NCI-H524 (cell line): ENCODE measurements around the gene ADIG.

Experiments used
- DNase-seq, 2 experiments: peaks; one replicate each; lab custom pipeline; 2025; lab: John Stamatoyannopoulos, UW

The ADIG gene

GRCh38 chr20:38602185-38602581 is 21.2 kb downstream of the ADIG start:
- no peak for DNase-seq

DNA sequence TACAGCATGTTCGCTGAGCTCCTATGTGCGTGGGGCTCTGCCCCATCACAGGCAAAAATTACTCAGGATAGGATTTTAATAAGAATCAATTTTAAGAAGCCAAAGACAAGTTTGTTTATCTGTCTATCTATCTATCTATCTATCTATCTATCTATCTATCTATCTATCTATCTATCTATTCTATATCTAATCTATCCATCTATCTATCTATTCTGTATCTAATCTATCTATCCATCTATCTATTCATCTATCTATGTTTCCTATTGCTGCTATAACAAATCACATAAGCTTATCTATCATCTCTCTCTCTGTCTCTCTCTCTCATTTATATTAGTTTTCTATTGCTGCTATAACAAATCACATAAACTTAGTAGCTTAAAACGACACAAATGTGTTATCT is 22.3 kb downstream of the ADIG start:
- no peak for DNase-seq

DNA sequence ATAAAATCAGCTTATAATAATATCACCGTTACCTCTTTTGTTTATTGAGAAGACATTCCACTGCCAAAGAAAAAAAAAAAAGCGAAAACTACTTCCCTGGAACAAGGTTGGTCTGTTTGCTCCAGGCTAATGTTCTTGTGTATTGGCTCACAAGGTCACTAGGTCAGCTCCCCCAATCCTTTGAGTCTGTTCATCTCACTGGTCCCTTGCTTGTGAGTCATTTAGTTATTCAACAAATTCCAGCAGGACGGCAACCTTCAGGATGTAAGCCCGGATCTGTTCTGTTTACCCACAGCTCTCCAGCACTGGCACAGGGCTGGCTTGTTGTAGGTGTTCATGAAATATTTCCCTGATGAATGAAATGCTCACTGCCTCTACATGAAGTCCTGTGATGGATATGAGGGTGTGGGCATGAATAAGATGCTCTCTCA is 23.9 kb downstream of the ADIG start:
- DNase-seq = no peak

- no peak for DNase-seq
Observed at GRCh38 chr20:38607351-38607750, 26.4 kb downstream of the ADIG start.

GRCh38 chr20:38608188-38608587 is 27.2 kb downstream of the ADIG start:
- DNase-seq = no peak

DNA sequence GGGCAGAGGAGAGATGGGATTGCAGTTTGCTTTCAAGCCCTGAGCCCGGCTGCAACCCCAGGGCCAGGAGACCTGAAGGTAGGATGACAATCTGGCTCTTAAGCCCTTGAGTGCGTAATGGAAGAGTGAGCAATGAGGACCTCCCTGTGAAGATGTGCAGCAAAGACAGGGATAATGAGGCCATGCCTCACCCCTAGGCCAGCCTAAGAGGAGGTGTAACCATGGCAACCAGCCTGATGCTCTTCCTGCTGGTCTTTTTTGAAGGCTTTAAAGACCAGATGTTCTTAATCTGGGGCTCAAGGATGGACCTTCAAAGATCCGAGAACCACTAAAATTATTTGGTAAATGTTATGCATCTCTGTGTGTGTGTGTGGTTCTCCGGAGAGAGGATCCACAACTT is 28.8 kb downstream of the ADIG start:
- peak; percentile 90 to 93 for DNase-seq

GRCh38 chr20:38610521-38610920 is 29.5 kb downstream of the ADIG start:
- DNase-seq = no peak

- no peak for DNase-seq
Observed at GRCh38 chr20:38612751-38613515, 31.9 kb downstream of the ADIG start.

- DNase-seq = no peak
Observed at GRCh38 chr20:38615283-38615682, 34.3 kb downstream of the ADIG start.

GRCh38 chr20:38616457-38616856 is 35.5 kb downstream of the ADIG start:
- DNase-seq = no peak

DNA sequence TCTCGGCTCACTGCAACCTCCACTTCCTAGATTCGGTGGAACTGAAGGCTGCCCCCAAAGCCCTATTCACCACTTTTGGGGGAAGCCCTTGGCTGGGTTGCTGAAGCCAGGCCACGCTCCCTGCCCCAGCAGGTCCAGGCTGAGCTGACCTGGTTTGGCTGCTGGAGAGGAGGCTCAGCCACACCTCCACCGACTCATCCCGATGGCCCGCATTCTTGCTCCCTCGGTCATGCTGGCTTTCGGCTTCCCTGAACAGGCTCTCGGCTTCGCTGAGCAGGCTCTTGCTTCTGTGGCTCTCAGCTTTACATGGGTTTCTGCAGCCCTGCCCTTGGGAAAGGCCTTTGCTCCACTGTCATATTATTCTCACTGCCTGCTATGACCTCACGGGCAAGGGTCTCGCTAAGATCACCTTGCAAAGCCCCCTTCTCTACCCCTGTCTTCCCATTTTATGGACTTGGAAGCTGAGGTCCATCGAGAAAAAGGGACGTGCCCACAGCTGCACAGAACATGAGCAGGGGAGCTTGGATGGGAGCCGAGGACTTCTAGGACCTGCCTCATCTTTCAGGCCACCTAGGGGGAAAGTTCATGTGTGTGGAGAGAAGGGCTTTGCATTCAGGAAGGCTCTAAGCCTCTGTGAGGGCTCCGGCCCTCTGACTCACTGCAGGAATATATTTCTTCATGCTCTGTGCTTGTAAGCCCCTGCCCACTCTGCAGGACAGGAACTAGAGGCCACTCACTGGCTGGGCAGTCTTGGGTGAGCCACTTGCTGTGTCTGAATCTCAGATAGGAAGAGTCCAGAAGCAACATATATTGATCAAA is 36.2 kb downstream of the ADIG start:
- DNase-seq = no peak

DNA sequence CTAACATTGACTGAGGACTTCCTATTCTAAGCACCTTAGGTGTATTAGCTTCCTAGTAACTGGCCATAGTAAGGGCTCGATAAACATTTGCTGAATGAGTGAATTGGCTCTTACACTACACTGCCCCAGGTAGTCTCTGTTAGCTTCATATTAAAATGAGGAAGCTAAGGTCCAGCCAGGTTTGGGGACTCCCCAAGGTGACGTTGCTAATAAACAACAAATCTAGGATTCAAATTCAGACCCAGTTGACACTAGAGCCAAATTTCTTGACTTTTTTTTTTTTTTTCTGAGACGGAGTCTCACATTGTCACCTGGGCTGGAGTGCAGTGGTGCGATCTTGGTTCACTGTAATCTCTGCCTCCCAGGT is 36.8 kb downstream of the ADIG start:
- no peak for DNase-seq

GRCh38 chr20:38620441-38620840 is 39.4 kb downstream of the ADIG start:
- no peak for DNase-seq

GRCh38 chr20:38623061-38623460 is 42.1 kb downstream of the ADIG start:
- DNase-seq = no peak

- DNase-seq = no peak
Observed at GRCh38 chr20:38624084-38624483, 43.1 kb downstream of the ADIG start.

DNA sequence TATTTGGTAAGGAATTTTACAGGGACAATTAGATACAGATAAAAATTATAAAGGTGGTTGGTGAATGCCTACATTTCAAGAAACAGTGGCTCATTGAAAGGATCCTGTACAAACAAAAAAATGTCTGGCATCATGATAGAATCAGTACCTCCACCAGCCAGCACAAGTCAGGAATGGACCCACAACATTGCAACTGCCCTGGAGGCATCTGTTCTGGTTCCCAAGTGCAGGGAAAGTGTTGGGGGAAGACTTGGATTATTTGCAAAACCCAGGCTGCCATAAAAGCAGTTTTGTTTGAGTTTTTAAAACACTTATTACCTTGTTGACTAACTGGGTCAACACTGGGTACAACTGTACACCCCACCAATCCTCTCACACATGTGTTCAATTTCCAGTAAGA is 44.9 kb downstream of the ADIG start:
- no peak for DNase-seq

- no peak for DNase-seq
Observed at GRCh38 chr20:38626921-38627659, 46.1 kb downstream of the ADIG start.

DNA sequence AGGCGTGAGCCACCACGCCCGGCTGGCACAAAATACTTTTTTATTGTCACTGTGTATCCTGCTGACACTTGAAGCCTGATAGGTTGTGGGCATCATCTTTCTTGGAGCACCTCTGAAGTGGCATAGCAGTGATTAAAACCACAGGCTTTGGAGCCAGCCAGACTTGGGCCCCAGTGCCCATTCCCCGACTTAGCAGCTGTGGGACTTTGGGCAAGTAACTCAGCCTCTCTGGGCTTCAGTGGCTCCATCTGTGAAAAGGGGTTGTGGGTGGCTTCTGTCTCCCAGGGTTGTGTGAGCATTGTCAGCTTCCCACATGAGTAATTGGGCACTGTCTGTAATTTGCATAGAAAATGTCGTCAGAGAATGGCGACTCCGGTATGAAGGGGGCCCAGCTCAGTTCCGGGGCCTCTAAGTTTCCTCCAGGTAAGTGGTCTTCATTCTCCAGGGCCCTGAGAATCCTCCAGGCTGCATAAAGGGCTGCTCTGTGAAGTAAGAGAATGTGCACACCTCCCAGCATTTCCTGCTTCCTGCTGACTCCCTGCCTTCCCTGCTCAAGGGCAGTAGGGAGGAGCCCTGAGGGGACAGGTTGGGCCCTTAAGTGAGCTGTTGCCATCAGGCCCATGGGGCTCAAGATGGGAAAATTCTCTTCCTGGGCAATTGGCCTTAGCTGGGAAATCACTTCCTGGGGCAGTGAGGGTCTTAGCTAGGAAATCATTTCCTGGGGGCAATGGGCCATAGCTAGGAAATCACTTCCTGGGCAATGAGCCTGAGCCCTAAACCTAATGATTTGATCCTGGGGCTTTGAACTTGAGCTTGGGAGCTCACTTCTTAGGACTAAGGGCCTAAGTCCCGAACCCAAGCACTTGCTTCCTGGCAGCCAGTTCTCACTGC is 47.8 kb downstream of the ADIG start:
- no peak for DNase-seq

DNA sequence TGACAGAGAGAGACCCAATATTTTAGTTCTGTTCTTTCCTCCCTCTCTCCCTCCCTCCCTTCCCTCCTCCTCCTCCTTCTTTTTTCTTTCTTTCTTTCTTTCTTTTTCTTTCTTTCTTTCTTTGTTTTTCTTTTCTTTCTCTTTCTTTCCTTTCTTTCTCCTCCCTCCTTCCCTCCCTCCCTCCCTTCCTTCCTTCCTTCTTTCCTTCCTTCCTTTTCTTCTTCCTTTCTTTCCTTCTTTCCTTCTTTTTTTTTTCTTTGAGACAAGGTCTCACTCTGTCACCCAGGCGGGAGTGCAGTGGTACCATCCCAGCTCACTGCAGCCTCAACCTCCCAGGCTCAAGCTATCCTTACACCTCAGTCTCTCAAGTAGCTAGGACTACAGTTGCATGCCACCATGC is 49.0 kb downstream of the ADIG start:
- DNase-seq = no peak

- no peak for DNase-seq
Observed at GRCh38 chr20:38630727-38631126, 49.7 kb downstream of the ADIG start.

DNA sequence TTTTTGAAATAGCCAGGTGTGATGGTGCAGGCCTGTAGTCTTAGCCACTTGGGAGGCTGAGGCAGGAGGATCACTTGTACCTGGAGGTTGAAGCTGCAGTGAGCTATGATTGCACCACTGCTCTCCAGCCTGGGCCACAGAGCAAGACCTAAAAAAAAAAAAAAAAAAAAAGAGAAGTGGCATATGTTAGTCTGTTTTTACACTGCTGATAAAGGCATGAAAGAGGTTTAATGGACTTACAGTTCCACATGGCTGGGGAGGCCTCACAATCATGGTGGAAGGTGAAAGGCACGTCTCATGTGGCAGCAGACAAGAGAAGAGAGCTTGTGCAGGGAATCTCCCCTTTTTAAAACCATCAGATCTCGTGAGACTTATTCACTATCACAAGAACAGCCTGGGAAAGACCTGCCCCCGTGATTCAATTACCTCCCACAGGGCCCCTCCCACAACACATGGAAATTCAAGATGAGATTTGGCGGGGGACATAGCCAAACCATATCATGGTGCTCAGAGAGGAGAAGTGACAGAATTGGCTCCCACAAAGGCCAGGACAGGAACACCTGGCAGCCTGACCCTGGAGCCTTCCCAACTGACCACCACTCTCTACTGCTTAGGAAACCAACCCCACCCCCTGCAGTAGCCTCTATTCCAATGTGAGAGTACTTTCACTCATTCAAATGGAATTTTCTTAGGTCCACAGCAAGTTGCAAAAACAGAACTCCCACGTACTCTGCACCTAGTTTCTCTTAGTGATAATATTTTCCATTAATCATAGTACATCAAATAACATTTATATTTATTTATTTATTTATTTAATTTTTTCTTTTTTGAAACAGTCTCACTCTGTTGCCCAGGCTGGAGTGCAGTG is 50.4 kb downstream of the ADIG start:
- no peak for DNase-seq
